HepG2 (cell line): ENCODE measurements around the gene RABGAP1L. TPM values are rescaled to one million over a fixed set of nuclear protein-coding genes. Genes with fewer than 3 reads are reported as not detected.
A peak's percentile ranks its signal among the peaks of the same experiment; 100 is the strongest.

Experiments
- GPBP1L1 ChIP-seq: sonication (generic); formaldehyde crosslinking; IDR thresholded peaks from 2 replicates; pipeline ENCODE4 v1.5.0; 2020; ENCODE audit warnings: mild to moderate bottlenecking, missing genetic modification reagents
- GPN1 ChIP-seq: sonication (generic); formaldehyde crosslinking; IDR thresholded peaks from 2 replicates; pipeline ENCODE4 v1.5.1; 2020; ENCODE audit warnings: missing genetic modification reagents, borderline replicate concordance
- LCORL ChIP-seq, 2 experiments: fragments of 450-650 bp in 1 of 2; sonication (generic) in 1 of 2; formaldehyde crosslinking in 1 of 2; IDR thresholded peaks; 2 replicates each; pipeline versions ENCODE4 v1.5.0 to v1.6.1; 2017 to 2020; ENCODE audit warnings: antibody characterized with exemption in 1 of 2, missing genetic modification reagents in 1 of 2
- RFXAP ChIP-seq: sonication (generic); formaldehyde crosslinking; IDR thresholded peaks from 2 replicates; pipeline ENCODE4 v1.4.0; 2020; ENCODE audit warnings: missing genetic modification reagents, borderline replicate concordance
- SCMH1 ChIP-seq: sonication (generic); formaldehyde crosslinking; IDR thresholded peaks from 2 replicates; pipeline ENCODE4 v1.9.0; 2021; ENCODE audit warnings: missing genetic modification reagents, mild to moderate bottlenecking, borderline replicate concordance
- SIN3B ChIP-seq: fragments of 150-350 bp; IDR thresholded peaks from 2 replicates; pipeline ENCODE4 v1.6.1; 2014; ENCODE audit warnings: low read length
- ZNF30 ChIP-seq: sonication (generic); formaldehyde crosslinking; IDR thresholded peaks from 2 replicates; pipeline ENCODE4 v1.5.0; 2020; ENCODE audit warnings: mild to moderate bottlenecking, missing genetic modification reagents
- ZNF512 ChIP-seq: sonication (generic); formaldehyde crosslinking; IDR thresholded peaks from 2 replicates; pipeline ENCODE4 v1.4.0; 2020; ENCODE audit warnings: mild to moderate bottlenecking, missing genetic modification reagents
- ZNF549 ChIP-seq: sonication (generic); formaldehyde crosslinking; IDR thresholded peaks from 2 replicates; pipeline ENCODE4 v1.5.0; 2020; ENCODE audit warnings: missing genetic modification reagents
- polyA plus RNA-seq, 8 experiments: library from polyadenylated mRNA; depleted of rRNA in 3 of 8; stranded (reverse) in 7 of 8; unstranded in 1 of 8; fragments of >200 nt; fragmentation: Illumina TruSeq in 4 of 8; extraction: Trizol in 4 of 8; gene quantifications; 2 replicates each; pipeline versions ENCODE4 v1.2.1 to v1.2.3, GENCODE V29; 2011 to 2016; ENCODE audit warnings: low read depth in 4 of 8, missing spikeins in 1 of 8, mixed read lengths in 1 of 8; ENCODE audit not compliant: insufficient read depth in 1 of 8
- total RNA-seq, 5 experiments: library from RNA; depleted of rRNA; stranded (reverse); fragments of >200 nt; fragmentation: Illumina TruSeq; extraction: Trizol; gene quantifications; 2 replicates each; pipeline ENCODE4 v1.2.3, GENCODE V29; 2016; ENCODE audit warnings: low read depth in 1 of 5
- TF ChIP-seq, protein P1 (sequence below): sonication (generic); formaldehyde crosslinking; IDR thresholded peaks from 2 replicates; pipeline ENCODE4 v1.4.0; 2020; ENCODE audit warnings: missing genetic modification reagents, borderline replicate concordance
- TF ChIP-seq, protein P2 (sequence below): sonication (generic); formaldehyde crosslinking; IDR thresholded peaks from 2 replicates; pipeline ENCODE4 v1.4.0; 2020; ENCODE audit warnings: low read depth, missing genetic modification reagents
- TF ChIP-seq, protein P3 (sequence below): sonication (generic); formaldehyde crosslinking; IDR thresholded peaks from 2 replicates; pipeline ENCODE4 v1.5.1; 2020; ENCODE audit warnings: missing genetic modification reagents, mild to moderate bottlenecking, borderline replicate concordance
- TF ChIP-seq, protein P4 (sequence below): sonication (generic); formaldehyde crosslinking; IDR thresholded peaks from 2 replicates; pipeline ENCODE4 v1.8.1; 2023; ENCODE audit warnings: mild to moderate bottlenecking, missing genetic modification reagents

The RABGAP1L gene
- total and polyA plus RNA-seq, 2 of the 13 experiments (the other 11 are each of a cell fraction or from before 2014, with no cell fraction given) = 7.9 to 22.6 TPM

DNA sequence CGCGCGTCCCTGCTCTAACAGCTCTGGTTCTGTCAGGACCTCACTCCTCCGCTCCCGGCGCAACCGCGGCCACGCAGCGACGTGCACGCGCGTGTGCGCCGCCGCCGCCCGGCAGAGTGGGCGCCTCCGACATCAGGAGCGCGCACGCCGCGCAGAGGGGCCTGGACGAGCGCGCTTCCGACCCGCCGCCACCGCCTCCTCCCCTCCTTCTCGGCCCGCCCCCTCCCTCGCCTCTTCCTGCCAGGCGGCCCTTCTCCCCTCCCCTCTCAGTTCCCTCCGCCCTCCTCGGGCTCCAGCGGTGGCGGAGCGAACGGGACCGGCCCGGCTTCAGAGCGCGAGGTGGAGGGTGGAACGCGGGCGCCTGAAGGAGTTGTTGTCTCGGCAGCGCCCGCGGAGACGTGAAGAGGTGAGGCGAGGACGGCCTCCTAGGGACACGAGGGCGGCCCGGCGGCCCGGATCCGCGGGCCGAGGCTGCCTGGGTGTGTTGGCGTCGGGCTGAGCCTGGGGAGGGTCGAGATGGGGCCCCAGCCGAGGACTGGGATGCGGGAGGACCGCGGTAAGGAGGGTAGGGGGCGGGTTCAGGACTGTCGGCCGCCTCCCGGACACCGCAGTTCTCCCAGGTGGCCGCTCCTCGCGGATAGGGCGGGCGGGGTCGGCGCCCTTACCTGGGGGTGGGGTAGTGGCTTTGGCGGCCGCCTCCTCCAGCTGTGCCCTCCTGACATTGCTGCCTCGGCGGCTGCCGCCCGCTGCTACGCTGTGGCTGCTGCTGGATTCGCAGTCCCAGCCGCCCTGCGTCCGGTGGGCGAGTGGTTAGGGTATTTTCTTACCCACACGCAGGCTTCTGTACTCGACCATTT, at the start of gene RABGAP1L (continued):
- peak; percentile 45; the same call in 1 of the 2 replicates for TF ChIP-seq ZNF512 (CRISPR knock-in tag)
- TF ChIP-seq, protein P1, sequence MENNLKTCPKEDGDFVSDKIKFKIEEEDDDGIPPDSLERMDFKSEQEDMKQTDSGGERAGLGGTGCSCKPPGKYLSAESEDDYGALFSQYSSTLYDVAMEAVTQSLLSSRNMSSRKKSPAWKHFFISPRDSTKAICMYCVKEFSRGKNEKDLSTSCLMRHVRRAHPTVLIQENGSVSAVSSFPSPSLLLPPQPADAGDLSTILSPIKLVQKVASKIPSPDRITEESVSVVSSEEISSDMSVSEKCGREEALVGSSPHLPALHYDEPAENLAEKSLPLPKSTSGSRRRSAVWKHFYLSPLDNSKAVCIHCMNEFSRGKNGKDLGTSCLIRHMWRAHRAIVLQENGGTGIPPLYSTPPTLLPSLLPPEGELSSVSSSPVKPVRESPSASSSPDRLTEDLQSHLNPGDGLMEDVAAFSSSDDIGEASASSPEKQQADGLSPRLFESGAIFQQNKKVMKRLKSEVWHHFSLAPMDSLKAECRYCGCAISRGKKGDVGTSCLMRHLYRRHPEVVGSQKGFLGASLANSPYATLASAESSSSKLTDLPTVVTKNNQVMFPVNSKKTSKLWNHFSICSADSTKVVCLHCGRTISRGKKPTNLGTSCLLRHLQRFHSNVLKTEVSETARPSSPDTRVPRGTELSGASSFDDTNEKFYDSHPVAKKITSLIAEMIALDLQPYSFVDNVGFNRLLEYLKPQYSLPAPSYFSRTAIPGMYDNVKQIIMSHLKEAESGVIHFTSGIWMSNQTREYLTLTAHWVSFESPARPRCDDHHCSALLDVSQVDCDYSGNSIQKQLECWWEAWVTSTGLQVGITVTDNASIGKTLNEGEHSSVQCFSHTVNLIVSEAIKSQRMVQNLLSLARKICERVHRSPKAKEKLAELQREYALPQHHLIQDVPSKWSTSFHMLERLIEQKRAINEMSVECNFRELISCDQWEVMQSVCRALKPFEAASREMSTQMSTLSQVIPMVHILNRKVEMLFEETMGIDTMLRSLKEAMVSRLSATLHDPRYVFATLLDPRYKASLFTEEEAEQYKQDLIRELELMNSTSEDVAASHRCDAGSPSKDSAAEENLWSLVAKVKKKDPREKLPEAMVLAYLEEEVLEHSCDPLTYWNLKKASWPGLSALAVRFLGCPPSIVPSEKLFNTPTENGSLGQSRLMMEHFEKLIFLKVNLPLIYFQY (CRISPR knock-in tag) = peak; percentile 82
- TF ChIP-seq SCMH1 (CRISPR knock-in tag) = no peak
- no peak for TF ChIP-seq GPBP1L1 (CRISPR knock-in tag)
- no peak for TF ChIP-seq LCORL (IDR thresholded peaks at IDR 0.05)
- peak; percentile 44 for TF ChIP-seq LCORL (CRISPR knock-in tag; IDR thresholded peaks at IDR 0.05)
- TF ChIP-seq SIN3B = no peak
- no peak for TF ChIP-seq GPN1 (CRISPR knock-in tag)
- TF ChIP-seq ZNF30 (CRISPR knock-in tag) = no peak
- TF ChIP-seq, protein P2, sequence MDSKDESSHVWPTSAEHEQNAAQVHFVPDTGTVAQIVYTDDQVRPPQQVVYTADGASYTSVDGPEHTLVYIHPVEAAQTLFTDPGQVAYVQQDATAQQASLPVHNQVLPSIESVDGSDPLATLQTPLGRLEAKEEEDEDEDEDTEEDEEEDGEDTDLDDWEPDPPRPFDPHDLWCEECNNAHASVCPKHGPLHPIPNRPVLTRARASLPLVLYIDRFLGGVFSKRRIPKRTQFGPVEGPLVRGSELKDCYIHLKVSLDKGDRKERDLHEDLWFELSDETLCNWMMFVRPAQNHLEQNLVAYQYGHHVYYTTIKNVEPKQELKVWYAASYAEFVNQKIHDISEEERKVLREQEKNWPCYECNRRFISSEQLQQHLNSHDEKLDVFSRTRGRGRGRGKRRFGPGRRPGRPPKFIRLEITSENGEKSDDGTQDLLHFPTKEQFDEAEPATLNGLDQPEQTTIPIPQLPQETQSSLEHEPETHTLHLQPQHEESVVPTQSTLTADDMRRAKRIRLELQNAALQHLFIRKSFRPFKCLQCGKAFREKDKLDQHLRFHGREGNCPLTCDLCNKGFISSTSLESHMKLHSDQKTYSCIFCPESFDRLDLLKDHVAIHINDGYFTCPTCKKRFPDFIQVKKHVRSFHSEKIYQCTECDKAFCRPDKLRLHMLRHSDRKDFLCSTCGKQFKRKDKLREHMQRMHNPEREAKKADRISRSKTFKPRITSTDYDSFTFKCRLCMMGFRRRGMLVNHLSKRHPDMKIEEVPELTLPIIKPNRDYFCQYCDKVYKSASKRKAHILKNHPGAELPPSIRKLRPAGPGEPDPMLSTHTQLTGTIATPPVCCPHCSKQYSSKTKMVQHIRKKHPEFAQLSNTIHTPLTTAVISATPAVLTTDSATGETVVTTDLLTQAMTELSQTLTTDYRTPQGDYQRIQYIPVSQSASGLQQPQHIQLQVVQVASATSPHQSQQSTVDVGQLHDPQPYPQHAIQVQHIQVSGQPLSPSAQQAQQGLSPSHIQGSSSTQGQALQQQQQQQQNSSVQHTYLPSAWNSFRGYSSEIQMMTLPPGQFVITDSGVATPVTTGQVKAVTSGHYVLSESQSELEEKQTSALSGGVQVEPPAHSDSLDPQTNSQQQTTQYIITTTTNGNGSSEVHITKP (CRISPR knock-in tag) = peak; percentile 27; the same call in 1 of the 2 replicates
- TF ChIP-seq, protein P3, sequence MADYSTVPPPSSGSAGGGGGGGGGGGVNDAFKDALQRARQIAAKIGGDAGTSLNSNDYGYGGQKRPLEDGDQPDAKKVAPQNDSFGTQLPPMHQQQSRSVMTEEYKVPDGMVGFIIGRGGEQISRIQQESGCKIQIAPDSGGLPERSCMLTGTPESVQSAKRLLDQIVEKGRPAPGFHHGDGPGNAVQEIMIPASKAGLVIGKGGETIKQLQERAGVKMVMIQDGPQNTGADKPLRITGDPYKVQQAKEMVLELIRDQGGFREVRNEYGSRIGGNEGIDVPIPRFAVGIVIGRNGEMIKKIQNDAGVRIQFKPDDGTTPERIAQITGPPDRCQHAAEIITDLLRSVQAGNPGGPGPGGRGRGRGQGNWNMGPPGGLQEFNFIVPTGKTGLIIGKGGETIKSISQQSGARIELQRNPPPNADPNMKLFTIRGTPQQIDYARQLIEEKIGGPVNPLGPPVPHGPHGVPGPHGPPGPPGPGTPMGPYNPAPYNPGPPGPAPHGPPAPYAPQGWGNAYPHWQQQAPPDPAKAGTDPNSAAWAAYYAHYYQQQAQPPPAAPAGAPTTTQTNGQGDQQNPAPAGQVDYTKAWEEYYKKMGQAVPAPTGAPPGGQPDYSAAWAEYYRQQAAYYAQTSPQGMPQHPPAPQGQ = no peak
- TF ChIP-seq, protein P4, sequence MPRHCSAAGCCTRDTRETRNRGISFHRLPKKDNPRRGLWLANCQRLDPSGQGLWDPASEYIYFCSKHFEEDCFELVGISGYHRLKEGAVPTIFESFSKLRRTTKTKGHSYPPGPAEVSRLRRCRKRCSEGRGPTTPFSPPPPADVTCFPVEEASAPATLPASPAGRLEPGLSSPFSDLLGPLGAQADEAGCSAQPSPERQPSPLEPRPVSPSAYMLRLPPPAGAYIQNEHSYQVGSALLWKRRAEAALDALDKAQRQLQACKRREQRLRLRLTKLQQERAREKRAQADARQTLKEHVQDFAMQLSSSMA = no peak; the same call in 1 of the 2 replicates
- peak; percentile 64; the same call in 1 of the 2 replicates for TF ChIP-seq RFXAP (CRISPR knock-in tag)
- TF ChIP-seq ZNF549 (CRISPR knock-in tag) = no peak
